Tibial artery (tissue), 4 donors: ENCODE measurements around the gene ZNF281.

Source experiments
- DNase-seq, 2 donors: peaks; one replicate each; pipeline ENCODE4 v3.0.0-alpha.2; 2019
- H3K27ac ChIP-seq, 2 donors: fragments of 200-600 bp; sonication (generic) in 1 of 2; 1 replicate in 1 of 2; 2 replicates in 1 of 2; pipeline ENCODE4 v1.5.1; 2018 to 2019; ENCODE audit warnings: mild to moderate bottlenecking in 1 of 2
- H3K27me3 ChIP-seq, 2 donors: fragments of 200-600 bp; sonication (generic) in 1 of 2; one replicate each; pipeline versions ENCODE4 v1.5.1 to v1.6.0; 2016 to 2019
- H3K36me3 ChIP-seq, 3 donors: fragments of 200-600 bp; sonication (generic) in 2 of 3; one replicate each; pipeline ENCODE4 v1.5.1; 2016 to 2019; ENCODE audit warnings: mild to moderate bottlenecking in 2 of 3
- H3K4me1 ChIP-seq, 4 donors: fragments of 200-600 bp; sonication (generic) in 2 of 4; 1 replicate in 3 of 4; 2 replicates in 1 of 4; pipeline ENCODE4 v1.5.1; 2016 to 2019
- H3K4me3 ChIP-seq, 2 donors: fragments of 200-600 bp; sonication (generic) in 1 of 2; 1 replicate in 1 of 2; 2 replicates in 1 of 2; pipeline ENCODE4 v1.5.1; 2018 to 2019; ENCODE audit warnings: mild to moderate bottlenecking in 2 of 2
- H3K9me3 ChIP-seq, 3 donors: fragments of 200-600 bp; sonication (generic) in 1 of 3; one replicate each; pipeline ENCODE4 v1.5.1; 2016 to 2019
- CTCF ChIP-seq, 2 experiments: fragments of 200-600 bp in 1 of 2; fragments of 450-650 bp in 1 of 2; IDR thresholded peaks; one replicate each; pipeline ENCODE4 v1.5.1; 2017 to 2019; ENCODE audit warnings: antibody characterized with exemption in 2 of 2, mild to moderate bottlenecking in 1 of 2, moderate library complexity in 1 of 2
- intact Hi-C: fragments of 100-400 bp; cut with DNase I; formaldehyde crosslinking; loops from one replicate; pipeline ENCODE4 v1.15.0; 2023; ENCODE audit warnings: low total_unique reads

Gene ZNF281

GRCh38 chr1:200428482-200429205 lies 18.8 kb upstream of the ZNF281 start:
- no peaks in the 10 kb centered on the region for H3K27me3 ChIP-seq
- H3K27ac ChIP-seq, result peak overlapping the region in 1 of 2 donors; percentile 47
- intact Hi-C loops, result no loop called here
- H3K36me3 ChIP-seq, result no peaks in the 10 kb centered on the region
- H3K9me3 ChIP-seq, result no peaks in the 10 kb centered on the region
- H3K4me1 ChIP-seq, result peaks cover 0 to 22% (median 1%) of the 10 kb centered on the region in 4 donors
- no peak for TF ChIP-seq CTCF (IDR thresholded peaks at IDR 0.05)
- H3K4me3 ChIP-seq, result no peak overlapping the region
- DNase-seq, result no peak

- H3K4me1 ChIP-seq, result peaks cover 0 to 22% (median 1%) of the 10 kb centered on the region in 4 donors
- no peaks in the 10 kb centered on the region for H3K9me3 ChIP-seq
- no peak overlapping the region for H3K4me3 ChIP-seq
- no peaks in the 10 kb centered on the region for H3K36me3 ChIP-seq
- no peak for TF ChIP-seq CTCF (IDR thresholded peaks at IDR 0.05)
- H3K27ac ChIP-seq, result no peak overlapping the region
- intact Hi-C loops, result loop anchor here (2.0 kb wide), 1 partner anchor 13 kb away; no protein-coding TSS in a partner anchor
- DNase-seq, result no peak
- H3K27me3 ChIP-seq, result no peaks in the 10 kb centered on the region
These were observed 17.9 kb upstream of the ZNF281 start for GRCh38 chr1:200427744-200428143.

GRCh38 chr1:200426196-200426595 lies 16.4 kb upstream of the ZNF281 start:
- Histone ChIP-seq H3K4me1 (peaks cover 0 to 22% (median 1%) of the 10 kb centered on the region in 4 donors), H3K27me3 (no peaks in the 10 kb centered on the region), H3K36me3 (no peaks in the 10 kb centered on the region), H3K4me3 (no peak overlapping the region), H3K9me3 (no peaks in the 10 kb centered on the region), H3K27ac (no peak overlapping the region)
- no peak for TF ChIP-seq CTCF (IDR thresholded peaks at IDR 0.05)
- intact Hi-C loops, result loop anchor here (2.0 kb wide), 1 partner anchor 15 kb away; no protein-coding TSS in a partner anchor
- no peak for DNase-seq

GRCh38 chr1:200423235-200423634 lies 13.4 kb upstream of the ZNF281 start:
- Histone ChIP-seq H3K36me3 (no peaks in the 10 kb centered on the region), H3K4me1 (peaks cover 0 to 4% (median 0%) of the 10 kb centered on the region in 4 donors), H3K27me3 (no peaks in the 10 kb centered on the region), H3K9me3 (no peaks in the 10 kb centered on the region), H3K4me3 (no peak overlapping the region), H3K27ac (no peak overlapping the region)
- no peak for TF ChIP-seq CTCF (IDR thresholded peaks at IDR 0.05)
- DNase-seq, result no peak
- intact Hi-C loops, result no loop called here

GRCh38 chr1:200422211-200422610 lies 12.4 kb upstream of the ZNF281 start:
- no peaks in the 10 kb centered on the region for H3K4me1 ChIP-seq
- TF ChIP-seq CTCF (IDR thresholded peaks at IDR 0.05), result no peak
- no peak overlapping the region for H3K4me3 ChIP-seq
- H3K27me3 ChIP-seq, result no peaks in the 10 kb centered on the region
- DNase-seq, result no peak
- H3K27ac ChIP-seq, result no peak overlapping the region
- no peaks in the 10 kb centered on the region for H3K9me3 ChIP-seq
- H3K36me3 ChIP-seq, result no peaks in the 10 kb centered on the region
- intact Hi-C loops, result no loop called here
